Stimulated activated naive CD8-positive, alpha-beta T cell treated with anti-CD3 and anti-CD28 coated beads, Interleukin-15, amount 100 ng/mL, for 72 hours (primary cell): ENCODE results near the gene PITRM1.

Source experiments
- ATAC-seq: fragments of 150-1000 bp; cut with Tn5 transposase; 2 replicates; pipeline ENCODE4 v1.10.0; 2021; ENCODE audit warnings: mild to moderate bottlenecking, moderate library complexity
- DNase-seq, 2 donors: peaks; one replicate each; pipeline ENCODE4 v3.0.0; 2021 to 2022
- H3K27ac Mint-ChIP-seq, 2 donors: one replicate each; pipeline ENCODE4 v1.8.0; 2022; ENCODE audit warnings: mild to moderate bottlenecking in 2 of 2, mixed read lengths in 2 of 2, moderate library complexity in 2 of 2
- H3K27me3 Mint-ChIP-seq: one replicate; pipeline ENCODE4 v1.8.0; 2022; ENCODE audit warnings: mixed read lengths
- H3K4me1 Mint-ChIP-seq: one replicate; pipeline ENCODE4 v1.8.0; 2022; ENCODE audit warnings: mild to moderate bottlenecking, mixed read lengths
- H3K4me3 Mint-ChIP-seq, 2 donors: one replicate each; pipeline ENCODE4 v1.8.0; 2022; ENCODE audit warnings: mild to moderate bottlenecking in 2 of 2, mixed read lengths in 2 of 2, moderate library complexity in 1 of 2
- H3K9me3 Mint-ChIP-seq, 2 donors: one replicate each; pipeline ENCODE4 v1.8.0; 2022; ENCODE audit warnings: mixed read lengths in 2 of 2

Gene PITRM1

GRCh38 chr10:3126249-3126648, 46.3 kb downstream of the PITRM1 start:
- H3K9me3 Mint-ChIP-seq = no peaks in the 10 kb centered on the region
- no peaks in the 10 kb centered on the region for H3K4me1 Mint-ChIP-seq
- no peak for DNase-seq
- no peaks in the 10 kb centered on the region for H3K27me3 Mint-ChIP-seq
- ATAC-seq = no peak
- no peak overlapping the region for H3K4me3 Mint-ChIP-seq
- H3K27ac Mint-ChIP-seq = no peak overlapping the region

DNA sequence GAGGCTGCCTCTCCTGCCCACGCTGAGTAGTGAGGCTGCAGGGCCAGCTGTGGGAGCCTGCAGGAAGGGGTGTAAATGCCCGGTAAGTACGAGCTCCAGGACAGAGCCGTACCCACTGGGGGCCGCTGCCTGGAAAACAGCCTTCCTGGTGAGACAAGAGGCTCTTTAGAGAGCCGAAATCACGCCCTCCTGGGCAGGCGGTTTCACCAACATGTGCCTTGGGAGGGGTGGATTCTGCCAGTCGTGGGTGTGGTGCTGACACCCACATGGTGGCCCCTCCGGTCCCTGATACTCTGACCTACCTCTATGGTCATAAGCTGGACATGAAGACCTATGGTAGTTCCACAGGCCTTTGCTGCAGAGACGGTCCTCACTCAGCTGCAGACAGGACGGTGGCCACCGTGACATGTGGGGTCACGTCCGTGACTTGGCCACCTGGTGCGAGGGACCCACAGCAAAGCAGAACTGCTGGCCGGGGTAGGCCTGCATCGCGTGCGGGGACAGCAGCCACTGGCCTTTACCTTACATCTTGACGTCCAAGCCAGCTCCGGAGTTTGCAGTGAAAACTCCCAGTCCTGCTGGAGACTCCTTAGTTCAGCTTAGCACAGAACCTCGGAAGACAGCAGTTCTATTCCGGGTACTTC, 46.9 kb downstream of the PITRM1 start:
- no peak overlapping the region for H3K4me3 Mint-ChIP-seq
- no peaks in the 10 kb centered on the region for H3K9me3 Mint-ChIP-seq
- DNase-seq = no peak
- H3K27me3 Mint-ChIP-seq = no peaks in the 10 kb centered on the region
- H3K4me1 Mint-ChIP-seq = no peaks in the 10 kb centered on the region
- H3K27ac Mint-ChIP-seq = no peak overlapping the region
- peak; percentile 18 for ATAC-seq

DNA sequence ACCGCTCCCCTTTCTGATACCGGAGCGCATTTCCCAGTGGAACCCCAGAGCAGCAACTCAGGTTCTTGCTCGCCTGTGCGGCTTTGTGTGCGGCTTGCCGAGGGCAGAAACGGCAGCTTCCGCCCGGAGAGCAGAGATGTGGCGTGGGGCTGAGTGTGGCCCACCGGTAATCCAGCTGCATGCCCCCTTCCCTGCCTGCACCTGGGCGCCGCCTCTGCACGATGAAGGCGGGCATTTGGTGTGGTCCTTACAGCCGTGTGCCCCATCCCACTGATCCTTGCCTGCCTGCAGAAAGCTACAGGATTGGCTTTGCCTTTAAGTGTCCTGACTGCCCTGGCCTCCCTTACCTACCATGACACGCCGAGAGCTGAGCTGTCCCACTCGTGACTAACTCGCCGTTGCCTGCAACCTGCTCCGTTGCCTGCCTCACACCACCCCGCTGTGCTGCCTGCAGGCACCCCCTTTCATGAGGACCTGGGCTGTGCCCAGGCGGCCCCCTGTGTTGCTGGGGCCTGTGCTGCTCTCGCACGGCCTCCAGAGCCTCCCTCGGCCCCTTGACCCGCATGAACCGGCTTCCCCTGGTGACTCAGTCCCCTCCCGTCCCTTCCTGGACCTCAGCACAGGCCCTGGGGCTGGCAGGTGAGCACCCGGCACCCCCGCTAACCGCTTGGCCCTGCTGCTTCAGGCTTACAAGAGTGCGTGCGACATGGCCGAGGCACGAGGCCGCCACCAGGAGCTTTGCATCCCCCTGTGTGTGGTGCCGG, 48.0 kb downstream of the PITRM1 start:
- no peak overlapping the region for H3K27ac Mint-ChIP-seq

GRCh38 chr10:3123571-3124411, 48.8 kb downstream of the PITRM1 start:
- Mint-ChIP-seq H3K4me1 (no peaks in the 10 kb centered on the region), H3K27me3 (no peaks in the 10 kb centered on the region), H3K27ac (no peak overlapping the region), H3K9me3 (no peaks in the 10 kb centered on the region), H3K4me3 (no peak overlapping the region)
- ATAC-seq = no peak
- DNase-seq = no peak

More for the DNA sequence above, 48.0 kb downstream of the PITRM1 start:
- H3K9me3 Mint-ChIP-seq = no peaks in the 10 kb centered on the region
- H3K4me3 Mint-ChIP-seq = no peak overlapping the region
- DNase-seq (no peak), ATAC-seq (no peak)
- no peaks in the 10 kb centered on the region for H3K4me1 Mint-ChIP-seq
- no peaks in the 10 kb centered on the region for H3K27me3 Mint-ChIP-seq

DNA sequence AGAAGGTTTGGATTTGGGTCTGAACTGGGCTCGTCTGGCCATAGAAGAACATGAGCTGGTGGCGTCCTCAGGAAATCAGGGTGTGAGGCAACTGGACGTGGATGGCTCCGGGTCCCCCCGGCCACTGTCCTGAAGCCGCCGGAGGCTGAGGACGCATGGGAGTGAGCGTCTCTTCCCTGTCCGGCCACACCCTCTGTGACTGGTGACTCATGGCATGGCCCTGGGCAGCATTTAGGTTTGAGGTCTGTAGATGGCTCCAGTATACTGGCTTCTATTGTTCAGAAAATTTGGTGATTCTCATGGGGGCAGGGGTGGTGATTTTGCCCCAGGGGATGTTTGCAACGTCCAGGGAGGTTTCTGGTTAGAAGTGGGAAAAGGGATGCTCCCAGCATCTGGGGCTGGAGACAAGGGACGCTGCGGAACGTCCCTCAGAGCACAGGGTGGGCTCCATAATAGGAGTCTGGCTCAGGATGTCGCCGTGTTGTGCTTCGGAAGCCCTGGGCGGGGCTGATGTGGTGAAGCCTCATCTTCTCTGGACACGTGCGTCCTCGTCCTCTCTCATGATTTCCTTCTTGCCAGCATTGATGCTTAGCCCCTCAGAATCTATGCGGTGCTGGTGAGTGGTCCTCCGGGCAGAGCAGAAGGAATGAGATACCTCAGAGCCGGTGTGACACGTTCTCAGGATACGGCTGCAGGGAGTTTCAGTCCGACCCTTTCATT, 49.9 kb downstream of the PITRM1 start:
- ATAC-seq (no peak), DNase-seq (no peak)
- Mint-ChIP-seq H3K27ac (peak overlapping the region in 1 of 2 donors; percentile 54), H3K4me1 (no peaks in the 10 kb centered on the region), H3K27me3 (no peaks in the 10 kb centered on the region), H3K9me3 (no peaks in the 10 kb centered on the region), H3K4me3 (no peak overlapping the region)

- ATAC-seq = no peak
- H3K4me3 Mint-ChIP-seq = no peak overlapping the region
These were observed 50.5 kb downstream of the PITRM1 start for GRCh38 chr10:3122034-3122433.

DNA sequence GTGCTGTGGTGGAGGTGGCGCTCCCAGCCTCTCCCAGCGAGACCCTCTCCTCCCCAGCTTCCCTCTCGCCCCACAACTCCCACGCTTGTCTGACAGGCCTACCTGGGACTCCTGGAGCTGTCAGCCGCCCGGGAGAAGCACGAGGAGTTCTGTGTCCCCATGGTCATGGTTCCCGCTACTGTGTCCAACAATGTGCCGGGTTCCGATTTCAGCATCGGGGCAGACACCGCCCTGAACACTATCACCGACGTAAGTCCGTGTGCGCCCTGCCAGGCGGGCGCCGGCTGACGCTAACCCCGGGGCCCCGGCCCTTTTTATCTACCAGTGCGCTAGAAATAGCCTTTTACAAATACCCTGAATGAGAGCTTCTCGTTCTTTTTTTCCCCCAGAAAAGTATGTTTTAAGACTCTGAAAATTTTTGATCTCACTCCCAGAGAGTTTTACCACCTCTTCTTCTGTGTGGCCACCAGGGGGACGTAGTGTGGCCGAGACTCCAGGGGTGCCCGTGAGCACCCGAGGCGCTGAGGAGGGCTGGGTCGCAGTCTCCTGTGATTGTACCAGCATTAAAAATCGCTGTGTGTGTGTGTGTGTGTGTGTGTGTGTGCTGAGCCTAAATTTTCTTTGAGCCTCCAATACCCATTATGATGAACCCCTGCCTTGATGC, 52.7 kb downstream of the PITRM1 start:
- ATAC-seq = peak; percentile 39
- Mint-ChIP-seq H3K27me3 (no peaks in the 10 kb centered on the region), H3K4me1 (no peaks in the 10 kb centered on the region), H3K9me3 (no peaks in the 10 kb centered on the region), H3K27ac (no peak overlapping the region), H3K4me3 (no peak overlapping the region)
- no peak for DNase-seq

More at GRCh38 chr10:3122034-3122433, 50.5 kb downstream of the PITRM1 start:
- Mint-ChIP-seq H3K27ac (no peak overlapping the region), H3K27me3 (no peaks in the 10 kb centered on the region), H3K4me1 (no peaks in the 10 kb centered on the region), H3K9me3 (no peaks in the 10 kb centered on the region)
- no peak for DNase-seq

DNA sequence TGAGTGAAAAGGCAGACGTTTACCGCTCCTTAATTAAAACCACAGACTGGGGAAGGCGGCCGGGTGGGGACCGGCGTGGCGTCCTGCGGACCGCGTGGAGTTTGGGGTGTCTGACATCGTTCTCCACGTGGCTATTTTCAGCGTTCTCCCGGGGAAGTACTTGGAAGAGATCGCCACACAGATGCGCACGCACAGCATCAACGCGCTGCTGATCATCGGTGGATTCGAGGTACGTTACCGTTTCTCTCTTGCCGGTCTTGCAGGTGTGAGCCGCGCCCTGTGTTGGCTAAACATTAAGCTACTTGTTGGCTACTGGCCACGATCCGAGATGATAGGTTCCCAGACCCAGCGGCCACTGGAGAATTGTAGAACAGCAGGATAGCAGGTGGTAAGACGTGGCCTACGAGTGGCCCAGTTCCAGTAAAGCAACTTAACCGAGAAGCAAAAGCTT, 53.9 kb downstream of the PITRM1 start:
- H3K4me3 Mint-ChIP-seq = no peak overlapping the region

DNA sequence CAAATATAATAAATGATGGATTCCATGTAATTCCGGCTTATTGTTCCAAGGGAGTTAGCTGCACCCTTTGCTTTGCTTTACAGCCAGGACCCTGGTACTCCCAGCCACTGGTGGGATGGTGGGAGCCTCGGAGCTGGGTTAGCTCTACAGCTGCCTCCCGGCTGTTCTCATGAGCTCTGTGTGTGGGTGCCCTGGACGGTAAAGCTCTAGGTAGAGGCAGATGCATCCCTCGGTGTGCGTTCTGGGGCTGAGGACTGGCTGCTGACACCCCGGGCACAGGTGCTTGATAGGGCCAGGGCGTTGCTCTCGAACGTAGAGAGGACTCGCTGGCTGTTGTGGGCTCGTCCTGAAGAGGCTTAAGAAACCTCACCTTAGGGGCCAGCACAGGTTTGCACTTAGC, 55.1 kb downstream of the PITRM1 start:
- H3K27me3 Mint-ChIP-seq = no peaks in the 10 kb centered on the region
- no peaks in the 10 kb centered on the region for H3K4me1 Mint-ChIP-seq
- no peak for ATAC-seq
- no peaks in the 10 kb centered on the region for H3K9me3 Mint-ChIP-seq
- DNase-seq = no peak
- H3K4me3 Mint-ChIP-seq = no peak overlapping the region
- peak overlapping the region in 1 of 2 donors; percentile 28 for H3K27ac Mint-ChIP-seq

More for the DNA sequence above, 53.9 kb downstream of the PITRM1 start:
- no peak for DNase-seq
- no peaks in the 10 kb centered on the region for H3K9me3 Mint-ChIP-seq
- no peaks in the 10 kb centered on the region for H3K27me3 Mint-ChIP-seq
- H3K4me1 Mint-ChIP-seq = no peaks in the 10 kb centered on the region
- no peak for ATAC-seq
- H3K27ac Mint-ChIP-seq = no peak overlapping the region

DNA sequence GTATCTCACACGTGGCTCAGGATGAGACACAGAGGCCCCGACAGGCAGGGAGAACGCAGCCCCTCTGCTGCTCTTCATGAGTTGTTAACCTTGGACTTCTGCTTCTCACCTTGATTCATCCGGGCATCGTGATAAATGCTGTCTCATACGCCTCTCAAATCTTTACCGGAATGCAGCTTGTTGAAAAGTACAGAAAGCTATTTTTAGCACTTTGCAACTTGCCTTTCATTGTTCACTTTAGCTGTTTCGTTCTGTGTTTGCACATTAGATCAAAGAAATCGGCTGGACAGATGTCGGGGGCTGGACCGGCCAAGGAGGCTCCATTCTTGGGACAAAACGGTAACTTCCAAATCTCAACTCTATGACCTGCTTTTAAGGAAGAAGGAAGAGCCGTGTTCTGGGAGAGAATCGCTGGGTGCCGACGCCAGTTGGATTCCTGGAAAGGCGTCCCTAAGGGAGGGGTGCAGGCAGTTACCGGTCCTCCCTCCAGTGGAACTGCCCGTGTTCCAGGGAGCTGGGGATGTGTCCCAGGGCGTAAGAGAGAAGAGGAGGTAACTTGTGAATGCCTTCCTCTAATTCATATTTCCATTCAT, 56.0 kb downstream of the PITRM1 start:
- DNase-seq = no peak

DNA sequence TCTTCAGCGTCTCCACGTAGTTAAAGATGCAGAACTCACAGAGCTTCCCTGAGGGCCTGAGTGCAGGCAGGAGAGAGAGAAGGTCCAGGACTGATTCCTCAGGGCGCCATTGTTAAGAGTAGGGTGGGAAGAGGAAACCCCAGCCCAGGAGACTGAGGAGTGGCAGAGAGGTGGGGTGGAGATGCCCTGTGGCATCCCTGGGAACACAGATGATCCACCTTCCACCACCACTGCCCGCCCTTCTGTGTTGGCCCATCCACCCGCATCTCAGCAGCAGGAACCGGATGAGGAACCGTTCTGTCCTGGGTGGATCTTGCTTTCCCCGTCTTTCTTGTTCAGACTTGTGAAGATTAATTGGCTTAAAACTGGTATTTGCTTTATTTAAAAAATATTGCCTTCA, 56.9 kb downstream of the PITRM1 start:
- Mint-ChIP-seq H3K27ac (peak overlapping the region in 1 of 2 donors; percentile 29), H3K27me3 (no peaks in the 10 kb centered on the region), H3K4me1 (no peaks in the 10 kb centered on the region), H3K4me3 (no peak overlapping the region), H3K9me3 (no peaks in the 10 kb centered on the region)
- no peak for ATAC-seq
- DNase-seq = no peak

More for the DNA sequence above, 56.0 kb downstream of the PITRM1 start:
- Mint-ChIP-seq H3K4me3 (no peak overlapping the region), H3K27ac (peak overlapping the region in 1 of 2 donors; percentile 61), H3K9me3 (no peaks in the 10 kb centered on the region), H3K27me3 (no peaks in the 10 kb centered on the region), H3K4me1 (no peaks in the 10 kb centered on the region)
- no peak for ATAC-seq

GRCh38 chr10:3113343-3113720, 59.2 kb downstream of the PITRM1 start:
- no peak overlapping the region for H3K4me3 Mint-ChIP-seq
- no peak overlapping the region for H3K27ac Mint-ChIP-seq
- no peaks in the 10 kb centered on the region for H3K4me1 Mint-ChIP-seq
- ATAC-seq (no peak), DNase-seq (no peak)
- no peaks in the 10 kb centered on the region for H3K9me3 Mint-ChIP-seq
- no peaks in the 10 kb centered on the region for H3K27me3 Mint-ChIP-seq

- Mint-ChIP-seq H3K4me3 (no peak overlapping the region), H3K27ac (peak overlapping the region in 1 of 2 donors; percentile 64), H3K9me3 (no peaks in the 10 kb centered on the region), H3K27me3 (no peaks in the 10 kb centered on the region), H3K4me1 (no peaks in the 10 kb centered on the region)
- no peak for ATAC-seq
- DNase-seq = no peak
These were observed 60.9 kb downstream of the PITRM1 start for GRCh38 chr10:3111621-3112163.
